HEK293 (cell line): ENCODE data around the gene ZC3H10.

Source experiments
- ATF2 ChIP-seq: fragments of 450-650 bp; formaldehyde crosslinking; IDR thresholded peaks from 2 replicates; pipeline ENCODE4 v1.5.1; 2016; ENCODE audit warnings: missing biosample characterization, missing genetic modification characterization, low read depth
- HIC1 ChIP-seq: fragments of 450-650 bp; formaldehyde crosslinking; IDR thresholded peaks from 2 replicates; pipeline ENCODE4 v1.5.1; 2016; ENCODE audit warnings: missing biosample characterization, missing genetic modification characterization
- MZF1 ChIP-seq: fragments of 450-650 bp; formaldehyde crosslinking; IDR thresholded peaks from 2 replicates; pipeline ENCODE4 v1.5.1; 2017; ENCODE audit warnings: missing biosample characterization, missing genetic modification characterization, borderline replicate concordance
- PRDM10 ChIP-seq: fragments of 450-650 bp; formaldehyde crosslinking; IDR thresholded peaks from 2 replicates; pipeline ENCODE4 v1.5.1; 2016; ENCODE audit warnings: missing biosample characterization, missing genetic modification characterization
- SETDB1 ChIP-seq: IDR thresholded peaks from one replicate; pipeline ENCODE4 v1.6.1; 2017; ENCODE audit warnings: mild to moderate bottlenecking, low read length, moderate library complexity, mixed read lengths; ENCODE audit not compliant: insufficient read length
- SP2 ChIP-seq: fragments of 450-650 bp; formaldehyde crosslinking; IDR thresholded peaks from 2 replicates; pipeline ENCODE4 v1.5.1; 2016; ENCODE audit warnings: missing biosample characterization, missing genetic modification characterization
- TCF7L2 ChIP-seq: IDR thresholded peaks from 2 replicates; pipeline ENCODE4 v1.6.1; 2011; ENCODE audit warnings: low read depth, mild to moderate bottlenecking, inconsistent platforms, low read length, moderate library complexity, borderline replicate concordance
- YY1 ChIP-seq: fragments of 450-650 bp; formaldehyde crosslinking; IDR thresholded peaks from 2 replicates; pipeline ENCODE4 v1.5.1; 2018; ENCODE audit warnings: missing biosample characterization, missing genetic modification characterization
- ZFP37 ChIP-seq: fragments of 450-650 bp; formaldehyde crosslinking; IDR thresholded peaks from 2 replicates; pipeline ENCODE4 v1.5.1; 2016; ENCODE audit warnings: missing biosample characterization, missing genetic modification characterization
- ZNF112 ChIP-seq: fragments of 450-650 bp; formaldehyde crosslinking; IDR thresholded peaks from 2 replicates; pipeline ENCODE4 v1.5.0; 2017; ENCODE audit warnings: missing biosample characterization, missing genetic modification characterization
- ZNF157 ChIP-seq: fragments of 450-650 bp; formaldehyde crosslinking; IDR thresholded peaks from 2 replicates; pipeline ENCODE4 v1.5.1; 2016; ENCODE audit warnings: missing biosample characterization, missing genetic modification characterization
- ZNF169 ChIP-seq: fragments of 450-650 bp; formaldehyde crosslinking; IDR thresholded peaks from 2 replicates; pipeline ENCODE4 v1.5.1; 2016; ENCODE audit warnings: missing biosample characterization, missing genetic modification characterization
- ZNF23 ChIP-seq: fragments of 450-650 bp; formaldehyde crosslinking; IDR thresholded peaks from 2 replicates; pipeline ENCODE4 v1.5.1; 2016; ENCODE audit warnings: missing biosample characterization, missing genetic modification characterization, borderline replicate concordance
- ZNF292 ChIP-seq: fragments of 450-650 bp; formaldehyde crosslinking; IDR thresholded peaks from 2 replicates; pipeline ENCODE4 v1.5.1; 2016; ENCODE audit warnings: low read depth, missing biosample characterization, missing genetic modification characterization, borderline replicate concordance
- ZNF302 ChIP-seq: fragments of 450-650 bp; formaldehyde crosslinking; IDR thresholded peaks from 2 replicates; pipeline ENCODE4 v1.5.1; 2016; ENCODE audit warnings: missing biosample characterization, missing genetic modification characterization, low read depth
- ZNF324 ChIP-seq: fragments of 450-650 bp; formaldehyde crosslinking; IDR thresholded peaks from 2 replicates; pipeline ENCODE4 v1.5.1; 2016; ENCODE audit warnings: missing biosample characterization, missing genetic modification characterization
- ZNF37A ChIP-seq: fragments of 450-650 bp; IDR thresholded peaks from 2 replicates; pipeline ENCODE4 v1.5.1; 2018; ENCODE audit warnings: missing biosample characterization, missing genetic modification characterization
- ZNF391 ChIP-seq: fragments of 450-650 bp; formaldehyde crosslinking; IDR thresholded peaks from 2 replicates; pipeline ENCODE4 v1.5.1; 2016; ENCODE audit warnings: low read depth, missing biosample characterization, missing genetic modification characterization, borderline replicate concordance
- ZNF404 ChIP-seq: fragments of 450-650 bp; formaldehyde crosslinking; IDR thresholded peaks from 2 replicates; pipeline ENCODE4 v1.5.1; 2017; ENCODE audit warnings: missing biosample characterization, missing genetic modification characterization
- ZNF514 ChIP-seq: fragments of 450-650 bp; formaldehyde crosslinking; IDR thresholded peaks from 2 replicates; pipeline ENCODE4 v1.5.1; 2016; ENCODE audit warnings: missing biosample characterization, missing genetic modification characterization
- ZNF521 ChIP-seq: fragments of 450-650 bp; formaldehyde crosslinking; IDR thresholded peaks from 2 replicates; pipeline ENCODE4 v1.5.1; 2017; ENCODE audit warnings: missing biosample characterization, mild to moderate bottlenecking, missing genetic modification characterization
- ZNF529 ChIP-seq: fragments of 450-650 bp; formaldehyde crosslinking; IDR thresholded peaks from 2 replicates; pipeline ENCODE4 v1.5.1; 2017; ENCODE audit warnings: missing genetic modification characterization, missing biosample characterization; ENCODE audit not compliant: insufficient replicate concordance
- ZNF548 ChIP-seq: fragments of 450-650 bp; formaldehyde crosslinking; IDR thresholded peaks from 2 replicates; pipeline ENCODE4 v1.5.1; 2016; ENCODE audit warnings: missing biosample characterization, missing genetic modification characterization
- ZNF555 ChIP-seq: fragments of 450-650 bp; formaldehyde crosslinking; conservative IDR thresholded peaks from 2 replicates; pipeline ENCODE4 v1.5.1; 2017; ENCODE audit warnings: missing biosample characterization, mild to moderate bottlenecking, missing genetic modification characterization, inconsistent platforms
- ZNF571 ChIP-seq: fragments of 450-650 bp; formaldehyde crosslinking; IDR thresholded peaks from 2 replicates; pipeline ENCODE4 v1.5.0; 2017; ENCODE audit warnings: missing biosample characterization, missing genetic modification characterization
- ZNF596 ChIP-seq: fragments of 450-650 bp; IDR thresholded peaks from 2 replicates; pipeline ENCODE4 v1.5.0; 2018; ENCODE audit warnings: missing biosample characterization, mild to moderate bottlenecking, missing genetic modification characterization, moderate library complexity
- ZNF621 ChIP-seq: fragments of 450-650 bp; formaldehyde crosslinking; IDR thresholded peaks from 2 replicates; pipeline ENCODE4 v1.5.1; 2017; ENCODE audit warnings: missing biosample characterization, missing genetic modification characterization
- ZNF654 ChIP-seq: fragments of 450-650 bp; formaldehyde crosslinking; IDR thresholded peaks from 2 replicates; pipeline ENCODE4 v1.5.1; 2016; ENCODE audit warnings: low read depth, missing biosample characterization, missing genetic modification characterization
- ZNF777 ChIP-seq: fragments of 450-650 bp; formaldehyde crosslinking; IDR thresholded peaks from 2 replicates; pipeline ENCODE4 v1.5.1; 2017; ENCODE audit warnings: missing biosample characterization, missing genetic modification characterization, borderline replicate concordance
- ZNF843 ChIP-seq: fragments of 450-650 bp; formaldehyde crosslinking; IDR thresholded peaks from 2 replicates; pipeline ENCODE4 v1.5.1; 2016; ENCODE audit warnings: missing biosample characterization, missing genetic modification characterization
- TF ChIP-seq, protein P1 (sequence below): fragments of 450-650 bp; formaldehyde crosslinking; IDR thresholded peaks from 2 replicates; pipeline ENCODE4 v1.5.1; 2016; ENCODE audit warnings: missing biosample characterization, missing genetic modification characterization, borderline replicate concordance

Gene ZC3H10

DNA sequence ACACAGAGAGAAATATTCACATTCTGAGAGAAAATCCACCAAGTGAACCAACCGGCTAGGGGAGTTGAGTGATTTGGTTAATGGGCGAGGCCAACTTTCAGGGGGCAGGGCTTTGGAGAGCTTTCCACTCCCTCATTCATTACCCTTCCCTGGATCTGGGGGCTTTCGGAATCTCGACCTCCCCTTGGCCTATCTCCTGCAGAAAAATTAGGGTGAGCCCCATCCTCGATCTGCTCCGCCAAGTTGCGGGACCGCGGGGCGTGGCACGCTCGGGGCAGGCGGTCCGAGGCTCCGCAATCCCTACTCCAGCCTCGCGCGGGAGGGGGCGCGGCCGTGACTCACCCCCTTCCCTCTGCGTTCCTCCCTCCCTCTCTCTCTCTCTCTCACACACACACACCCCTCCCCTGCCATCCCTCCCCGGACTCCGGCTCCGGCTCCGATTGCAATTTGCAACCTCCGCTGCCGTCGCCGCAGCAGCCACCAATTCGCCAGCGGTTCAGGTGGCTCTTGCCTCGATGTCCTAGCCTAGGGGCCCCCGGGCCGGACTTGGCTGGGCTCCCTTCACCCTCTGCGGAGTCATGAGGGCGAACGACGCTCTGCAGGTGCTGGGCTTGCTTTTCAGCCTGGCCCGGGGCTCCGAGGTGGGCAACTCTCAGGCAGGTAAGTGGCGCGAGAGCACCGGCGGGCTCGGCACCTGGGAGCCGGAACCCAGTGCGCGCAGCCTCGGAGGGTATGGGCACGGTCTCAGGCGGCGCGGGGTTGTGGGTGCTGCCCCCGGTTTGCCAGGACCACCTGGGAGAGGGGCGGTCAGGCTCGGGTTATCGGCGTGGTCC, 38.1 kb upstream of the ZC3H10 start, which contains the start of gene ERBB3 (continued):
- TF ChIP-seq ZNF37A (tag by site-specific recombination) (no peak), ZNF621 (tag by site-specific recombination) (no peak), ZNF324 (peak; percentile 98), ZNF391 (tag by site-specific recombination) (peak; percentile 92), ATF2 (tag by site-specific recombination) (no peak), SP2 (tag by site-specific recombination) (peak; percentile 83), MZF1 (tag by site-specific recombination) (peak; percentile 92), ZNF112 (tag by site-specific recombination) (no peak), PRDM10 (tag by site-specific recombination) (peak; percentile 99), ZNF596 (tag by site-specific recombination) (peak; percentile 96), SETDB1 (no peak), ZNF548 (no peak), ZNF157 (tag by site-specific recombination) (no peak), ZNF23 (tag by site-specific recombination) (no peak), ZNF514 (tag by site-specific recombination) (no peak), ZNF843 (tag by site-specific recombination) (peak; percentile 77), HIC1 (tag by site-specific recombination) (peak; percentile 93), ZNF292 (tag by site-specific recombination) (no peak), ZNF777 (tag by site-specific recombination) (peak; percentile 90; the same call in 1 of the 2 replicates), ZNF571 (no peak), ZNF404 (no peak), ZNF529 (tag by site-specific recombination) (no peak), YY1 (tag by site-specific recombination) (no peak), ZNF169 (tag by site-specific recombination) (no peak), ZNF302 (no peak), ZNF654 (no peak), ZFP37 (peak; percentile 48), ZNF555 (tag by site-specific recombination) (no peak), TCF7L2 (no peak), ZNF521 (tag by site-specific recombination) (no peak)
- TF ChIP-seq, protein P1, sequence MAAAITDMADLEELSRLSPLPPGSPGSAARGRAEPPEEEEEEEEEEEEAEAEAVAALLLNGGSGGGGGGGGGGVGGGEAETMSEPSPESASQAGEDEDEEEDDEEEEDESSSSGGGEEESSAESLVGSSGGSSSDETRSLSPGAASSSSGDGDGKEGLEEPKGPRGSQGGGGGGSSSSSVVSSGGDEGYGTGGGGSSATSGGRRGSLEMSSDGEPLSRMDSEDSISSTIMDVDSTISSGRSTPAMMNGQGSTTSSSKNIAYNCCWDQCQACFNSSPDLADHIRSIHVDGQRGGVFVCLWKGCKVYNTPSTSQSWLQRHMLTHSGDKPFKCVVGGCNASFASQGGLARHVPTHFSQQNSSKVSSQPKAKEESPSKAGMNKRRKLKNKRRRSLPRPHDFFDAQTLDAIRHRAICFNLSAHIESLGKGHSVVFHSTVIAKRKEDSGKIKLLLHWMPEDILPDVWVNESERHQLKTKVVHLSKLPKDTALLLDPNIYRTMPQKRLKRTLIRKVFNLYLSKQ (tag by site-specific recombination), result no peak
